Measurements from ENCODE around the gene PRKN.

- TF ChIP-seq EZH2 (IDR thresholded peaks at IDR 0.05; ENCODE audit: insufficient read depth, poor library complexity, severe bottlenecking) (no peak), EZH2phosphoT487 (IDR thresholded peaks at IDR 0.05; ENCODE audit: insufficient read depth, low read depth) (no peak)
Measured at GRCh38 chr6:162238675-162239074, 488.9 kb downstream of the PRKN start.
